H1 (cell line): ENCODE data around the gene DSG2.

Experiments used
- BACH1 ChIP-seq: IDR thresholded peaks from 2 replicates; pipeline ENCODE4 v1.6.1; 2012; ENCODE audit warnings: low read length, improper control_type of control experiment
- CHD2 ChIP-seq: IDR thresholded peaks from 2 replicates; pipeline ENCODE4 v1.6.1; 2012; ENCODE audit warnings: low read length, improper control_type of control experiment
- CTCF ChIP-seq, 3 experiments: IDR thresholded peaks; 1 replicate in 2 of 3; 2 replicates in 1 of 3; pipeline versions ENCODE4 v1.5.1 to v1.6.1; 2011; ENCODE audit warnings: low read length in 3 of 3, mild to moderate bottlenecking in 3 of 3, inconsistent platforms in 2 of 3, low read depth in 1 of 3, moderate library complexity in 1 of 3; ENCODE audit not compliant: insufficient read depth in 1 of 3; ENCODE audit errors: control extremely low read depth in 1 of 3
- HDAC2 ChIP-seq, 2 experiments: fragments of 300-600 bp in 1 of 2; sonication (generic) in 1 of 2; IDR thresholded peaks; 2 replicates each; pipeline ENCODE4 v1.6.1; 2011 to 2012; ENCODE audit warnings: low read depth in 2 of 2, low read length in 2 of 2, mild to moderate bottlenecking in 2 of 2, moderate library complexity in 2 of 2, borderline replicate concordance in 1 of 2, inconsistent platforms in 1 of 2
- POLR2A ChIP-seq, 2 experiments: IDR thresholded peaks; 1 replicate in 1 of 2; 2 replicates in 1 of 2; pipeline ENCODE4 v1.6.1; 2011; ENCODE audit warnings: low read depth in 2 of 2, low read length in 2 of 2, mild to moderate bottlenecking in 2 of 2; ENCODE audit errors: control extremely low read depth in 1 of 2
- RAD21 ChIP-seq, 2 experiments: IDR thresholded peaks in 1 of 2; conservative IDR thresholded peaks in 1 of 2; 2 replicates each; pipeline ENCODE4 v1.6.1; 2011; ENCODE audit warnings: low read depth in 2 of 2, low read length in 2 of 2, improper control_type of control experiment in 1 of 2, inconsistent platforms in 1 of 2, mild to moderate bottlenecking in 1 of 2, moderate library complexity in 1 of 2
- TAF1 ChIP-seq: IDR thresholded peaks from 2 replicates; pipeline ENCODE4 v1.6.1; 2011; ENCODE audit warnings: mild to moderate bottlenecking, low read depth, low read length

- TF ChIP-seq HDAC2 (IDR thresholded peaks at IDR 0.05; ENCODE audit: borderline replicate concordance in 1 of 2, low read depth in 2 of 2, low read length in 2 of 2) (no peak), CTCF (IDR thresholded peaks at IDR 0.05; ENCODE audit: control extremely low read depth in 1 of 3, insufficient read depth in 1 of 3, low read depth in 1 of 3, low read length in 3 of 3) (no peak), TAF1 (no peak), POLR2A (IDR thresholded peaks at IDR 0.05; ENCODE audit: control extremely low read depth in 1 of 2, low read depth in 2 of 2, low read length in 2 of 2) (no peak), RAD21 (IDR thresholded peaks at IDR 0.05 in 1 of 2, conservative IDR thresholded peaks at IDR 0.05 in 1 of 2; ENCODE audit: low read depth in 2 of 2, low read length in 2 of 2) (no peak), BACH1 (no peak), CHD2 (no peak)
These were observed 50.9 kb downstream of the DSG2 start for GRCh38 chr18:31548853-31549252.
